Glutamatergic neuron (in vitro differentiated cells): ENCODE data around the gene TTLL10. TPM values are rescaled to one million over a fixed set of nuclear protein-coding genes. Genes with fewer than 3 reads are reported as not detected.
"Not testable (repeated sequence)": the region's sequence is repeated elsewhere in the genome, so short reads cannot be mapped to it uniquely, and the experiment has no call there.

Experiments
- DNase-seq: peaks from one replicate; pipeline ENCODE4 v3.0.0; 2022
- H3K27ac Mint-ChIP-seq: one replicate; pipeline ENCODE4 v1.8.0; 2020; ENCODE audit warnings: mild to moderate bottlenecking, mixed read lengths, inconsistent platforms; ENCODE audit not compliant: unreplicated experiment
- H3K27me3 Mint-ChIP-seq: one replicate; pipeline ENCODE4 v1.8.0; 2020; ENCODE audit warnings: mild to moderate bottlenecking, moderate library complexity, mixed read lengths, inconsistent platforms; ENCODE audit not compliant: unreplicated experiment
- H3K36me3 Mint-ChIP-seq: one replicate; pipeline ENCODE4 v1.8.0; 2020; ENCODE audit warnings: mild to moderate bottlenecking, mixed read lengths, inconsistent platforms; ENCODE audit not compliant: unreplicated experiment
- H3K4me1 Mint-ChIP-seq: one replicate; pipeline ENCODE4 v1.8.0; 2020; ENCODE audit warnings: mild to moderate bottlenecking, low read depth, mixed read lengths, inconsistent platforms; ENCODE audit not compliant: unreplicated experiment
- H3K4me3 Mint-ChIP-seq: one replicate; pipeline ENCODE4 v1.8.0; 2020; ENCODE audit warnings: mild to moderate bottlenecking, mixed read lengths, inconsistent platforms; ENCODE audit not compliant: unreplicated experiment
- H3K9me3 Mint-ChIP-seq: one replicate; pipeline ENCODE4 v1.8.0; 2020; ENCODE audit warnings: mild to moderate bottlenecking, moderate library complexity, mixed read lengths, inconsistent platforms; ENCODE audit not compliant: unreplicated experiment
- total RNA-seq: library from RNA; stranded (reverse); fragmentation: NEBNext Ultra II Directional; extraction: Animal tissue kit (Norgen Biotek cat#: 25700); gene quantifications from one replicate; pipeline ENCODE4 v1.2.1, GENCODE V29; 2021; ENCODE audit not compliant: unreplicated experiment
- TF ChIP-seq, protein P1 (sequence below): fragments of 200-600 bp; sonication (generic); IDR thresholded peaks from one replicate; pipeline ENCODE4 v1.5.0; 2021; ENCODE audit not compliant: partially characterized antibody, unreplicated experiment

Gene TTLL10
- total RNA-seq, 1 donor from 2014 or later: not detected

DNA sequence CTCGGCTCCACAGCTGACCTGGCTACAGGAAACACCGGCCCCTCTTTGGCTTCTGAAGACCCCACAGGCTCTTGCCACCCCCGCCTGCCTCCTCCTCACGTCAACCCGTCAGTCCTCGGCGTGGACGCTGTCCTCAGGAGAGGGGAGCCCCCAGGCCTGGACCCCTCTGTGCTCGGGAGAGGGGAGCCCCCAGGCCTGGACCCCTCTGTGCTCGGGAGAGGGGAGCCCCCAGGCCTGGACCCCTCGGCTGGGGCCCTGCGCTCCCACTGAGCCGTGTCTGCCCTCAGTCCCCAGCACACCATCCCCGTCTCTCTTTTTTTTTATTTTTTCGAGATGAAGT, 31.8 kb upstream of the TTLL10 start:
- no peak overlapping the region for H3K4me3 Mint-ChIP-seq

DNA sequence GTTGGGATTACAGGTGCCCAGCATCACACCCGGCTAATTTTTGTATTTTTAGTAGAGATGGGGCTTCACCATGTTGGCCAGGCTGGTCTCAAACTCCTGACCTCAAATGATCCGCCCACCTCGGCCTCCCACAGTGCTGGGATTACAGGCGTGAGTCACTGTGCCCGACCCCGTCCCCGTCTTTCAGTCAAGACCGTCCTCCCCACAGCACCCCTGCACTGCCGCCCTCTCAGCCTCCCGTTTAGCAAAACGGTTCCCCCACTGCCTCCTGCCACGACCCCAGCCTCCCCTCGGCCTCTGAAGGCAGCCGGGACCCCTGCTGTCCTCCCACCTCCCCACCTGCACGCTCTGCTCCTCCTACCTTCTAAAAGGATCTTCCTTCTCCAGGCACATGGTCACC, 31.3 kb upstream of the TTLL10 start:
- H3K4me1 Mint-ChIP-seq, H3K27me3 Mint-ChIP-seq, H3K27ac Mint-ChIP-seq, DNase-seq, H3K9me3 Mint-ChIP-seq, H3K36me3 Mint-ChIP-seq, H3K4me3 Mint-ChIP-seq: not testable (repeated sequence)

More for the DNA sequence above, 31.8 kb upstream of the TTLL10 start:
- TF ChIP-seq, protein P1, sequence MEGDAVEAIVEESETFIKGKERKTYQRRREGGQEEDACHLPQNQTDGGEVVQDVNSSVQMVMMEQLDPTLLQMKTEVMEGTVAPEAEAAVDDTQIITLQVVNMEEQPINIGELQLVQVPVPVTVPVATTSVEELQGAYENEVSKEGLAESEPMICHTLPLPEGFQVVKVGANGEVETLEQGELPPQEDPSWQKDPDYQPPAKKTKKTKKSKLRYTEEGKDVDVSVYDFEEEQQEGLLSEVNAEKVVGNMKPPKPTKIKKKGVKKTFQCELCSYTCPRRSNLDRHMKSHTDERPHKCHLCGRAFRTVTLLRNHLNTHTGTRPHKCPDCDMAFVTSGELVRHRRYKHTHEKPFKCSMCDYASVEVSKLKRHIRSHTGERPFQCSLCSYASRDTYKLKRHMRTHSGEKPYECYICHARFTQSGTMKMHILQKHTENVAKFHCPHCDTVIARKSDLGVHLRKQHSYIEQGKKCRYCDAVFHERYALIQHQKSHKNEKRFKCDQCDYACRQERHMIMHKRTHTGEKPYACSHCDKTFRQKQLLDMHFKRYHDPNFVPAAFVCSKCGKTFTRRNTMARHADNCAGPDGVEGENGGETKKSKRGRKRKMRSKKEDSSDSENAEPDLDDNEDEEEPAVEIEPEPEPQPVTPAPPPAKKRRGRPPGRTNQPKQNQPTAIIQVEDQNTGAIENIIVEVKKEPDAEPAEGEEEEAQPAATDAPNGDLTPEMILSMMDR: no peak
- Mint-ChIP-seq H3K27me3 (peaks cover 6% of the 10 kb centered on the region), H3K4me1 (no peaks in the 10 kb centered on the region), H3K27ac (no peak overlapping the region), H3K9me3 (peaks cover 4% of the 10 kb centered on the region), H3K36me3 (no peaks in the 10 kb centered on the region)
- DNase-seq: no peak

DNA sequence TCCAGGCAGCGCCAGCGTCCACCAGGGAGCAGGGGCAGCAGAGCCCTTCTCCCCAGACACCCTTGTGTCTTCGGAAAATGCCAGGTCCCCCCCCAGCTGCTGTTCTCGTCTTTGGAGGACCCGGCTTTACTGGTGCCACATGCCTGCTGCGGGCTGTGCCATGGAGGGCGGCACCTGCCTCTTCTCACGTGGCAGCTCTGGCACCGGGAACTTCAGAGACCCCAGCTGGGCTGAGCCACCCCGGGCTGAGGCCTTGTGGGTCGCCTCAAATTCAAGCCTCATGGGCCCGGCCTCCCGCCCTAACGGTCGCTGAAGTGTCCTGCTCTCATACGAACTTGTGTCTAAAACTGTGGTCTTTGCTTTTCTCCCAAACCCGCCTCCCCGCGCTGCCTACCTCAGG, 30.8 kb upstream of the TTLL10 start:
- Mint-ChIP-seq H3K4me1 (no peaks in the 10 kb centered on the region), H3K27ac (no peak overlapping the region), H3K27me3 (peaks cover 5% of the 10 kb centered on the region), H3K36me3 (no peaks in the 10 kb centered on the region), H3K4me3 (no peak overlapping the region), H3K9me3 (peaks cover 5% of the 10 kb centered on the region)
- no peak for DNase-seq
- TF ChIP-seq, protein P1: no peak

DNA sequence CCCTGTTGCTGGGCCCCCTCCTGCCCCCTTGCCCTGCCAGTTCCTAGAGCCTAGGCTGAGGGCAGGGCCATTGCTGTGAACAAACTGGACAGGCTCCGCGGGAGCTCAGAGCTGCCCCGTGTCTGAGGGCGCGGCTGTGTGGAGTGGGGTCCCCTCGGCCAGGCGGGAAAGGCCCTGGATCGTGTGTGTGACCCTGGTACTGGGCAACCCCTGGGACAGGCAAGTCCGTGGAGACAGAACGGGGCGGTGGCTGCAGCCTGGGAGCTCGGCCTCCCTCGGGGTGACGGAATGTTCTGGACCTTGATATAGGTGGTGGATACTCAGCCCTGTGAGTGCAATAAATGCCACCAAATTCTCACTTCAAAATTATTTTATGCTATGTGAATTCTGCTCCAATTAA, 30.0 kb upstream of the TTLL10 start:
- TF ChIP-seq, protein P1: no peak
- DNase-seq: no peak
- H3K4me3 Mint-ChIP-seq: no peak overlapping the region
- H3K27ac Mint-ChIP-seq: no peak overlapping the region
- no peaks in the 10 kb centered on the region for H3K36me3 Mint-ChIP-seq
- H3K9me3 Mint-ChIP-seq: peaks cover 9% of the 10 kb centered on the region
- no peaks in the 10 kb centered on the region for H3K4me1 Mint-ChIP-seq
- H3K27me3 Mint-ChIP-seq: peaks cover 7% of the 10 kb centered on the region

DNA sequence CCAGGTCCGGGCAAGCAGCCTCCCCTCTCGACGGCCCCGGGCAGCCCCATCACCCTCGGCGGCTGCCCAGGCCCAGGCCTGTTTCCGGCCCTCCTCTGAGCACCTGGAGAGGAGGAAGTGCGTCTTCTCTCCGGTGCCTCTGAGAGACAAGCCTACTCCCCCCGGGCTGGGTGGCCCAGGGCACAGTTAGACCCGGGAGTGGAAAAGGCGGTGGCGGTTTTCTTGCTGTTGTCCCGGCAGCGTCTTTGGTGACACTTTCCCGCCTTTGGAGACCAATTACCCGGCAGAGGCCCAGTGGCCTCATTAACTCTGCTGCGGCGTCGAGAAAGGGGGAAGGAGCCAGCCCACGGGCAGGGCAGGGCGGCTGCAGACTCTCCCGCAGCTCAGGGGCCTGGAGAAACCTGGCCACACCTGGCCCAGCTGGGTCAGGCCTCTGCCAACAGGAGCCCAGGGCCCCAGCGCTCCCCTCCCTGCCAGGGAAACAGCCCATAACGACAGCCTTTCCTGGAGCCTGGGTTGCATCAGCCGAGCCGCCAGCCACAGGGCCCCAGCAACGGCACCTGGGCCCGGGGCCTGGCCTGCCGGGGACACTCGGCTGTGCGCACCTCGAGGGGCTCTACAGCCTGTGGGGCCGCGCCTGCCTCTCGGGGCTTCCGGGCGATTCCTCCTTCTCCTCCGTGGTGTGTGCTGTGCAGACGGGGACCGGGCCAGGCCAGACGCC, 29.4 kb upstream of the TTLL10 start:
- no peaks in the 10 kb centered on the region for H3K4me1 Mint-ChIP-seq
- peaks cover 9% of the 10 kb centered on the region for H3K9me3 Mint-ChIP-seq
- DNase-seq: no peak
- TF ChIP-seq, protein P1: no peak
- peaks cover 6% of the 10 kb centered on the region for H3K27me3 Mint-ChIP-seq
- no peak overlapping the region for H3K27ac Mint-ChIP-seq
- H3K36me3 Mint-ChIP-seq: no peaks in the 10 kb centered on the region
- no peak overlapping the region for H3K4me3 Mint-ChIP-seq
